ENCODE measurements around the gene MLXIP.
"Not testable (repeated sequence)": the region's sequence is repeated elsewhere in the genome, so short reads cannot be mapped to it uniquely, and the experiment has no call there.

Gene MLXIP

GRCh38 chr12:122094735-122095631, 16.4 kb downstream of the MLXIP start:
- no peak for DNase-seq (ENCODE audit: low read depth in 1 of 2, low spot score in 1 of 2)

- DNase-seq (ENCODE audit: low read depth in 1 of 2, low spot score in 1 of 2) = no peak
Measured at GRCh38 chr12:122096014-122096413, 17.5 kb downstream of the MLXIP start.

- no peak for DNase-seq (ENCODE audit: low read depth in 1 of 2, low spot score in 1 of 2)
Measured at GRCh38 chr12:122096591-122097149, 18.1 kb downstream of the MLXIP start.

GRCh38 chr12:122097584-122097926, 19.0 kb downstream of the MLXIP start:
- no peak for DNase-seq (ENCODE audit: low read depth in 1 of 2, low spot score in 1 of 2)

- no peak for DNase-seq (ENCODE audit: low read depth in 1 of 2, low spot score in 1 of 2)
Measured at GRCh38 chr12:122097927-122098756, 19.6 kb downstream of the MLXIP start.

GRCh38 chr12:122099280-122099749, 20.8 kb downstream of the MLXIP start:
- DNase-seq (ENCODE audit: low read depth in 1 of 2, low spot score in 1 of 2) = no peak

GRCh38 chr12:122099856-122100255, 21.3 kb downstream of the MLXIP start:
- no peak for DNase-seq (ENCODE audit: low read depth in 1 of 2, low spot score in 1 of 2)

GRCh38 chr12:122100568-122100967, 22.0 kb downstream of the MLXIP start:
- no peak for DNase-seq (ENCODE audit: low read depth in 1 of 2, low spot score in 1 of 2)

- no peak for DNase-seq (ENCODE audit: low read depth in 1 of 2, low spot score in 1 of 2)
Measured at GRCh38 chr12:122102331-122102730, 23.8 kb downstream of the MLXIP start.

- DNase-seq (ENCODE audit: low read depth in 1 of 2, low spot score in 1 of 2) = no peak
Measured at GRCh38 chr12:122104844-122105243, 26.3 kb downstream of the MLXIP start.

GRCh38 chr12:122105496-122105895, 26.9 kb downstream of the MLXIP start:
- not testable (repeated sequence) for DNase-seq (ENCODE audit: low read depth in 1 of 2, low spot score in 1 of 2)

GRCh38 chr12:122106843-122107242, 28.3 kb downstream of the MLXIP start:
- DNase-seq (ENCODE audit: low read depth in 1 of 2, low spot score in 1 of 2) = no peak

GRCh38 chr12:122107261-122107660, 28.7 kb downstream of the MLXIP start:
- no peak for DNase-seq (ENCODE audit: low read depth in 1 of 2, low spot score in 1 of 2)

GRCh38 chr12:122111089-122111641, 32.6 kb downstream of the MLXIP start:
- no peak for DNase-seq (ENCODE audit: low read depth in 1 of 2, low spot score in 1 of 2)

- DNase-seq (ENCODE audit: low read depth in 1 of 2, low spot score in 1 of 2) = no peak
Measured at GRCh38 chr12:122116707-122117535, 38.4 kb downstream of the MLXIP start.

- DNase-seq (ENCODE audit: low read depth in 1 of 2, low spot score in 1 of 2) = no peak
Measured at GRCh38 chr12:122117979-122118378, 39.4 kb downstream of the MLXIP start.

- not testable (repeated sequence) for DNase-seq (ENCODE audit: low read depth in 1 of 2, low spot score in 1 of 2)
Measured at GRCh38 chr12:122121341-122121740, 42.8 kb downstream of the MLXIP start.

- no peak for DNase-seq (ENCODE audit: low read depth in 1 of 2, low spot score in 1 of 2)
Measured at GRCh38 chr12:122121745-122122144, 43.2 kb downstream of the MLXIP start.

- peak; percentile 36 to 65 for DNase-seq (ENCODE audit: low read depth in 1 of 2, low spot score in 1 of 2)
Measured at GRCh38 chr12:122123051-122123760, 44.6 kb downstream of the MLXIP start.

- DNase-seq (ENCODE audit: low read depth in 1 of 2, low spot score in 1 of 2) = no peak
Measured at GRCh38 chr12:122123761-122124145, 45.2 kb downstream of the MLXIP start.
